Mucosa of descending colon (tissue), 3 donors: ENCODE data around the gene M1AP. TPM values are rescaled to one million over a fixed set of nuclear protein-coding genes. Genes with fewer than 3 reads are reported as not detected.
A peak's percentile ranks its signal among the peaks of the same experiment; 100 is the strongest.

ENCODE experiments used
- ATAC-seq: fragments of 200-7000 bp; cut with Tn5 transposase; one replicate; pipeline ENCODE4 v1.9.1; 2020; ENCODE audit warnings: mild to moderate bottlenecking, moderate library complexity
- DNase-seq, 3 donors: peaks; one replicate each; pipeline ENCODE4 v3.0.0-alpha.2; 2020
- H3K36me3 ChIP-seq: fragments of 200-600 bp; one replicate; pipeline ENCODE4 v1.8.0; 2021; ENCODE audit warnings: low read depth, mild to moderate bottlenecking
- H3K4me1 ChIP-seq: fragments of 200-600 bp; one replicate; pipeline ENCODE4 v1.8.0; 2021; ENCODE audit warnings: low read depth, mild to moderate bottlenecking
- H3K4me3 ChIP-seq: fragments of 200-600 bp; one replicate; pipeline ENCODE4 v1.8.0; 2021; ENCODE audit warnings: mild to moderate bottlenecking
- H3K9me3 ChIP-seq: fragments of 200-600 bp; one replicate; pipeline ENCODE4 v1.8.0; 2021; ENCODE audit warnings: mild to moderate bottlenecking
- CTCF ChIP-seq: fragments of 200-600 bp; IDR thresholded peaks from one replicate; pipeline ENCODE4 v1.8.0; 2022; ENCODE audit warnings: antibody characterized with exemption, mild to moderate bottlenecking
- intact Hi-C, 2 donors: fragments of 100-400 bp; cut with DNase I in 1 of 2; cut with micrococcal nuclease in 1 of 2; formaldehyde crosslinking; loops; one replicate each; pipeline versions ENCODE4 v1.11.0 to v1.11.1; 2022; cut with DNase I, micrococcal nuclease
- total RNA-seq, 3 donors: library from RNA; stranded (reverse); fragmentation: NEBNext Ultra II Directional in 2 of 3; extraction: Animal tissue kit (Norgen Biotek cat#: 25700) in 2 of 3; gene quantifications; one replicate each; pipeline versions ENCODE4 v1.2.1 to v1.2.4, GENCODE V29; 2021 to 2023
- donor health status: DM: no; HTN: no; CAD: no; lungs with moderate emphysema.
- donor health status: DM: no; HTN: no; CAD: no.
- donor health status: DM: no; HTN: yes; CAD: no.

The M1AP gene
- total RNA-seq, 3 donors from 2014 or later = 0.19 to 0.43 (median 0.31) TPM

- H3K36me3 ChIP-seq = no peaks in the 10 kb centered on the region
- TF ChIP-seq CTCF = no peak
- H3K4me3 ChIP-seq = no peak overlapping the region
- no peak for ATAC-seq
- intact Hi-C loops = loop anchor here in 1 of 2 donors (10.0 kb wide), 1 partner anchor 49 kb away; the partner anchor contains the start of genes CCDC142 and TTC31
- H3K9me3 ChIP-seq = no peaks in the 10 kb centered on the region
- H3K4me1 ChIP-seq = peaks cover 5% of the 10 kb centered on the region
- no peak for DNase-seq
Observed at GRCh38 chr2:74533464-74533863, 114.7 kb downstream of the M1AP start.

- H3K4me3 ChIP-seq = no peak overlapping the region
- peaks cover 11% of the 10 kb centered on the region for H3K4me1 ChIP-seq
- DNase-seq (no peak), ATAC-seq (no peak)
- intact Hi-C loops = loop anchor here in 1 of 2 donors (10.0 kb wide), 1 partner anchor 47 kb away; the partner anchor contains the start of genes CCDC142 and TTC31
- no peaks in the 10 kb centered on the region for H3K36me3 ChIP-seq
- no peak for TF ChIP-seq CTCF
- no peaks in the 10 kb centered on the region for H3K9me3 ChIP-seq
Observed at GRCh38 chr2:74532222-74532621, 115.9 kb downstream of the M1AP start.

DNA sequence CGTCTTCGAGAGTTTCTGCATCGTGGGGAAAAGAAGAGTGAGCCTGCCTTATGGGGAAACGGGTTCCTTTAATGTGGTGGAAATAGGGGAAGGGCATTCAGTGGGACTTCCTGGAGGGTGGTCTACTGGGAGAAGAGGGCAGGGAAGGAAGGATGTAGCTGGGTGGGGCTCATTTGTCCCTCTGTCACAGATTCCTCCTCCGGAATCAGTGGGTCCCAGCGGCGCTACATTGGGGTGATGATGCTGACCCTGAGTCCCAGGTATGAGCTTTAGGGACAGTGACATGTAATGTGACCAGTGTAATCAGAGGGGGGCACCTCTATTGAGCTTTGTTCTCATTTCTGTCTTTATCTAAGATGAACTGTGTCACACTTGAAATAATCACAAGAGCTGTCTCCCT is 116.5 kb downstream of the M1AP start:
- intact Hi-C loops = loop anchor here in 1 of 2 donors (10.0 kb wide), 1 partner anchor 47 kb away; the partner anchor contains the start of genes CCDC142 and TTC31
- H3K36me3 ChIP-seq = no peaks in the 10 kb centered on the region
- no peak for TF ChIP-seq CTCF
- H3K4me1 ChIP-seq = peaks cover 11% of the 10 kb centered on the region
- no peaks in the 10 kb centered on the region for H3K9me3 ChIP-seq
- ATAC-seq = no peak
- H3K4me3 ChIP-seq = no peak overlapping the region
- no peak for DNase-seq

- Histone ChIP-seq H3K9me3 (no peaks in the 10 kb centered on the region), H3K4me3 (peak overlapping the region; percentile 79), H3K36me3 (no peaks in the 10 kb centered on the region), H3K4me1 (peaks cover 11% of the 10 kb centered on the region)
- TF ChIP-seq CTCF = no peak
- intact Hi-C loops = loop anchor here in 1 of 2 donors (10.0 kb wide), 1 partner anchor 46 kb away; the partner anchor contains the start of genes CCDC142 and TTC31
- DNase-seq = peak; percentile 62 to 76 (median 72)
- peak; percentile 27 for ATAC-seq
Observed at GRCh38 chr2:74530239-74531187, 117.6 kb downstream of the M1AP start.

DNA sequence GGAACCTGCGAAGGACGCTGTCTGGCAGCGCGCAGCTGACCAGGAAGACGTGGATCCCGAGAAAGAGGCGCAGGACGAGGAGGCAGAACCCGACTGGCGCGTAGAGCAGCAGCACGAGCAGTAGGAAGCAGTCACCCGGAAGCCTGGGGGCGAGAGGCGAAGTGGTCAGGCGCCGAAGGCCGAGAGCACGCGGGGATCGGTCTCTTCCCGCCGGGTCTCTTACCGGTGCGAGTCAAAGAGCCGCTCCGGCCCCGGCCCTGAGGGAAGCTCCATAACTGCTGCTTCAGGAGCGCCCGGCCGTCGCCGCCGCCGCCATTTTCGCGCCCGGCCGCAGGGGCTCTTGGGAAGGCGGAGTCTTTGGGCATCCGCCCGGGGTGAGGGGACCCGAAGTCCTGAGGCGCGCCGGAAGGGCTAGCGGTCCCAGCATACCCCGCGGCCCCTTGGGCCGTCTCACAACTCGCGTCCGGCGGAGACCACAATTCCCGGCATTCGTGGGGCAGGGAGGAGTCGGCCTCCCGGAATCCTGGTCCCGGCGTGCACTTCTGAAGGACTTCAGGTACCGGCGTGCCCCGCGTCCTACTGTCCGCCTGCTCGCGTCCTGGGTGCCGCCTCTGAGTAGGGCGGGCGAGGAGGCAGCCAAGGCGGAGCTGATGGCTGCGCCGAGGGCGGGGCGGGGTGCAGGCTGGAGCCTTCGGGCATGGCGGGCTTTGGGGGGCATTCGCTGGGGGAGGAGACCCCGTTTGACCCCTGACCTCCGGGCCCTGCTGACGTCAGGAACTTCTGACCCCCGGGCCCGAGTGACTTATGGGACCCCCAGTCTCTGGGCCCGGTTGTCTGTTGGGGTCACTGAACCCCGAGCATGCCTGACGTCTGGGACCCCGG is 118.5 kb downstream of the M1AP start, which contains the start of the genes AUP1 and HTRA2:
Gene AUP1 (minus strand): TSS at position 350 of the 882 bp plus-strand sequence. CDS start 77 bp downstream, at position 273.
Gene HTRA2 (plus strand): TSS at position 577 of the 882 bp plus-strand sequence. CDS start 74 bp downstream, at position 651.
- Histone ChIP-seq H3K36me3 (no peaks in the 10 kb centered on the region), H3K9me3 (no peaks in the 10 kb centered on the region), H3K4me1 (peaks cover 11% of the 10 kb centered on the region), H3K4me3 (peak within 1 kb of the TSS; percentile 79)
- peak; percentile 90 for ATAC-seq
- intact Hi-C loops = loop anchor here in 1 of 2 donors (10.0 kb wide), 1 partner anchor 45 kb away; the partner anchor contains the start of genes CCDC142 and TTC31
- TF ChIP-seq CTCF = no peak
- peak; percentile 98 to 99 (median 98) for DNase-seq
